ENCODE data around the gene ATXN2. TPM values are rescaled to one million over a fixed set of nuclear protein-coding genes. Genes with fewer than 3 reads are reported as not detected.

ATXN2 gene
- total RNA-seq, 1 experiment from 2014 or later: 17.2 TPM

- DNase-seq (no peak), ATAC-seq (no peak)
- H3K9me3 ChIP-seq (ENCODE audit: low read length): no peaks in the 10 kb centered on the region
- H3K36me3 ChIP-seq (ENCODE audit: low read depth, low read length): no peaks in the 10 kb centered on the region
- H3K9me2 ChIP-seq (replicated peaks; ENCODE audit: low read length): no peaks in the 10 kb centered on the region
- no peak overlapping the region for H3K27ac ChIP-seq (ENCODE audit: low read length)
- H3F3A ChIP-seq (ENCODE audit: low read length, unreplicated experiment): no peaks in the 10 kb centered on the region
- H3K9ac ChIP-seq (ENCODE audit: low read length): peak overlapping the region; percentile 82
- intact Hi-C loops (cut with micrococcal nuclease): no loop called here
- peak overlapping the region; percentile 80 for H2AFZ ChIP-seq (ENCODE audit: low read length)
- ChIA-PET POLR2A (ENCODE audit: unreplicated experiment) (no interaction called here), CTCF (no interaction called here)
- H4K20me1 ChIP-seq (ENCODE audit: low read length): no peaks in the 10 kb centered on the region
- TF ChIP-seq EZH2phosphoT487 (IDR thresholded peaks at IDR 0.05; ENCODE audit: borderline replicate concordance, low read length) (no peak), EZH2 (IDR thresholded peaks at IDR 0.05; ENCODE audit: low read length, unreplicated experiment) (no peak)
- TF ChIP-seq, protein P1, sequence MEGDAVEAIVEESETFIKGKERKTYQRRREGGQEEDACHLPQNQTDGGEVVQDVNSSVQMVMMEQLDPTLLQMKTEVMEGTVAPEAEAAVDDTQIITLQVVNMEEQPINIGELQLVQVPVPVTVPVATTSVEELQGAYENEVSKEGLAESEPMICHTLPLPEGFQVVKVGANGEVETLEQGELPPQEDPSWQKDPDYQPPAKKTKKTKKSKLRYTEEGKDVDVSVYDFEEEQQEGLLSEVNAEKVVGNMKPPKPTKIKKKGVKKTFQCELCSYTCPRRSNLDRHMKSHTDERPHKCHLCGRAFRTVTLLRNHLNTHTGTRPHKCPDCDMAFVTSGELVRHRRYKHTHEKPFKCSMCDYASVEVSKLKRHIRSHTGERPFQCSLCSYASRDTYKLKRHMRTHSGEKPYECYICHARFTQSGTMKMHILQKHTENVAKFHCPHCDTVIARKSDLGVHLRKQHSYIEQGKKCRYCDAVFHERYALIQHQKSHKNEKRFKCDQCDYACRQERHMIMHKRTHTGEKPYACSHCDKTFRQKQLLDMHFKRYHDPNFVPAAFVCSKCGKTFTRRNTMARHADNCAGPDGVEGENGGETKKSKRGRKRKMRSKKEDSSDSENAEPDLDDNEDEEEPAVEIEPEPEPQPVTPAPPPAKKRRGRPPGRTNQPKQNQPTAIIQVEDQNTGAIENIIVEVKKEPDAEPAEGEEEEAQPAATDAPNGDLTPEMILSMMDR (conservative IDR thresholded peaks at IDR 0.05; ENCODE audit: low read depth, low read length): no peak
- BruUV-seq (replicated peaks): TSS peak; percentile 51
- H3K79me2 ChIP-seq (ENCODE audit: low read length): peaks cover 40% of the 10 kb centered on the region
- peak overlapping the region; percentile 98 for H3K4me2 ChIP-seq (ENCODE audit: low read length)
- no peaks in the 10 kb centered on the region for H3K27me3 ChIP-seq (ENCODE audit: low read length)
- peaks cover 10% of the 10 kb centered on the region; the same call in 1 of the 2 replicates for H3K4me1 ChIP-seq (ENCODE audit: insufficient read depth, low read length)
- H3K4me3 ChIP-seq (ENCODE audit: low read length): peak overlapping the region; percentile 91
These were observed 192.4 kb downstream of the ATXN2 start for GRCh38 chr12:111406474-111407376.

- Histone ChIP-seq H3F3A (ENCODE audit: low read length, unreplicated experiment) (no peaks in the 10 kb centered on the region), H4K20me1 (ENCODE audit: low read length) (no peaks in the 10 kb centered on the region), H3K27ac (ENCODE audit: low read length) (no peak within 1 kb of the TSS), H3K27me3 (ENCODE audit: low read length) (no peaks in the 10 kb centered on the region), H3K79me2 (ENCODE audit: low read length) (peaks cover 38% of the 10 kb centered on the region), H3K9me2 (replicated peaks; ENCODE audit: low read length) (no peaks in the 10 kb centered on the region), H3K4me1 (ENCODE audit: insufficient read depth, low read length) (peaks cover 10% of the 10 kb centered on the region; the same call in 1 of the 2 replicates), H3K9ac (ENCODE audit: low read length) (peak within 1 kb of the TSS; percentile 82), H3K9me3 (ENCODE audit: low read length) (no peaks in the 10 kb centered on the region), H3K4me3 (ENCODE audit: low read length) (peak within 1 kb of the TSS; percentile 91), H3K36me3 (ENCODE audit: low read depth, low read length) (no peaks in the 10 kb centered on the region), H3K4me2 (ENCODE audit: low read length) (peak within 1 kb of the TSS; percentile 98), H2AFZ (ENCODE audit: low read length) (peak within 1 kb of the TSS; percentile 80)
- no TSS peak for BruUV-seq (replicated peaks)
- intact Hi-C loops (cut with micrococcal nuclease): no loop called here
- CTCF ChIA-PET: no interaction called here
- ATAC-seq: peak; percentile 38
- TF ChIP-seq EZH2 (IDR thresholded peaks at IDR 0.05; ENCODE audit: low read length, unreplicated experiment) (no peak), EZH2phosphoT487 (IDR thresholded peaks at IDR 0.05; ENCODE audit: borderline replicate concordance, low read length) (no peak)
- TF ChIP-seq, protein P1 (conservative IDR thresholded peaks at IDR 0.05; ENCODE audit: low read depth, low read length): no peak
- POLR2A ChIA-PET (ENCODE audit: unreplicated experiment): no interaction called here
- peak; percentile 75 for DNase-seq
These were observed 193.1 kb downstream of the ATXN2 start, which contains the start of gene SH2B3 for GRCh38 chr12:111405859-111406473. Gene SH2B3 (plus strand): TSS chr12:111405923. CDS start chr12:111418146, 12,223 bp downstream.
